GM21526 (cell line): Measurements from ENCODE around the gene FOXO1.

Experiments
- ATAC-seq: cut with Tn5 transposase; IDR thresholded peaks from one replicate; pipeline ENCODE4 v1.9.1; 2021; ENCODE audit warnings: moderate library complexity; ENCODE audit not compliant: unreplicated experiment, low FRiP score

FOXO1 gene

DNA sequence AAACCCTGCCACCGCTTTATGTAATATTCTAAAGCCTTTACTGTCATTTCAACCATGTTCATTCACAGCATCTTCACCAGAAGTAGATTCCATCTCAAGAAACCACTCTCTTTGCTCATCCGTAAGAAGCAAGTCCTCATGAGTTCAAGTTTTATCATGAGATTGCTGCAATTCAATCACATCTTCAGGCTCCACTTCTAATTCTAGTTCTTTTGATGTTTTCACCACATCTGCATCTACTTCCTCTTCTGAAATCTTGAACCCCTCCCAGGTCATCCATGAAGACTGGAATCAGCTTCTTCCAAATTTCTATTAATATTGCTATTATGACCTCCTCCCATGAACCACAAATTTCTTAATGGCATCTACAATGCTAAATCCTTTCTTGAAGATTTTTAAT lies 83.9 kb downstream of the FOXO1 start:
- no peak for ATAC-seq

DNA sequence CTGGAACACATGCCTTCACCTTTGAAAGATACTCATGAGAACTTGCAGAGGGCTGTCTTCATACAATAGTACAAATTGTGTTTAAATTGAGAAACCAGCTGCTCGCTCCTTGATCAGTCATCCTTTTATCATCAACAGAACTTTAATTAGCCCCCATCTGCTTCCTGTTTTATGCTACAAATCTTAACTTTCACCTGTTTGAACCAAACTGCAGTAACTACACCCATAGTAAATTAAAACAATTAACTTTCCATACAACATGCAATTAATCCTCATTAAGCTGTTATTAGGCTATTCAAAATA lies 85.2 kb downstream of the FOXO1 start:
- ATAC-seq = no peak

DNA sequence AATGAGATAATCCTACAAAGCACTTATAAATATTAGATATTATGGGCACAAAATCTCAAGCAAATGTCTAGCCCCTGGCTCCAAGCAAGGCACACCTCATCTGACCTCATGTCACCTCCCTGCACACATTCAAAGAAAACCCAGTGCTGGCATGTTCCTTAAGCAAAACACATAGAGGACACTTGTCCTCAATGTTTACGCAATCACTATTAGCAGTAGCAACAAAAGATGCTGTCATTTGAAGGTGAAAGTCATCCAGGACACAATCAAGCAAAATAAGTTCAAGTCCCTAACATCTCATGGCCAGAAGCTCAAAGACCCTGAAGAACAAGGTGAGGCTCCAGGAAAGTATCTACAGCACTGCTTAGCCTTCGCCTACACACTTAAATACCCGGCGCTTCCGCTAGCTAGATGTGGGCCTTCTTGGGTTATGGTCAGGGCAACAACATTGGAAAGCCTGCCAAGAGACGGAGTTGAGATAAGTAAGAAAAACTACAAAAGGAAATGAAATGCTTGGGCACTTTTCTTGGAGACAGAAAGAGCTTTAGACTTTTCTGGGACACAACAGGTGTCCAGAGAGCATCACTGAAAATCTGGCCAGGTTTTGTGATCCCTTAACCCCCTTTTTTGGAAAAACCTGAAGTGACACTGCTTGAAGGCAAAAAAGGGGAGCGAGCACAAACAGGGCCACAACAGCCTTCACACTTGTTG lies 85.7 kb downstream of the FOXO1 start:
- ATAC-seq = no peak

DNA sequence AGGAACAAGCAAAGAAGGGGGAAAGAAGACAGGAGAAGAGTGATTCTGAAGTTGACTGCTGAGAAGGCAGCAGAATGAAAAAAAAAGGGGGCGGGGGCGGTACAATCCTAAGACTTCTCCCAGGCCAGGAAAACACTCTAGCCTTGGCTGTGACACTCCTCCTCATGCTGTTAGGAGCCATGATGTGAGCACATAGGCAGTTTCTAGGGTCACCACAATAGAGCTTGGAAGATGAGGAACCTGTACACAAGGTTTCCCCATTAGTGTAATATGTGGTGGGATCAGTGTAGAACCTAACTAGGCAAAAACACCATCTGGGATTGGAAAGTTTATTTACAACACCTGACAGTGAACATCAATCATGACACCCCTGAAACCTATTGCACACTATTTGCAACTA lies 86.9 kb downstream of the FOXO1 start:
- no peak for ATAC-seq

DNA sequence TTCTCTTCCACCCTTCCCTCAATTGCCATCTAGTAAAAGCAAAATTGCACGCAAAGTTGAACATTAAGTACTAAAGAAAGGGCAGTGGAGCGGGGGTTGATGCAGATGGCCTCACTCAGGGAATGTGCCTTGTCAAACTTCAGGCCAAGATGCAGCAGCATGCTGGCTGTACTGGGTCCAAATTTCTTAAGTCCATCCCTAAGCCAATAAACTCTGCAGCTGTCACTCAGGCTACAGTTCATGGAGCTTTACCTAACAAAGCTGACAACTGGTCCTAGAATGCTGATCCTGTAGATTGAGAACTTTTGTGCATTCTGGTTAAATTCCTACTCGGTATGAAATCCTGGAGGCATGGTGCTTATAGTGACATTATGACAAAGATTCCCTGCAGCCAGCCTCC lies 88.4 kb downstream of the FOXO1 start:
- ATAC-seq = no peak

DNA sequence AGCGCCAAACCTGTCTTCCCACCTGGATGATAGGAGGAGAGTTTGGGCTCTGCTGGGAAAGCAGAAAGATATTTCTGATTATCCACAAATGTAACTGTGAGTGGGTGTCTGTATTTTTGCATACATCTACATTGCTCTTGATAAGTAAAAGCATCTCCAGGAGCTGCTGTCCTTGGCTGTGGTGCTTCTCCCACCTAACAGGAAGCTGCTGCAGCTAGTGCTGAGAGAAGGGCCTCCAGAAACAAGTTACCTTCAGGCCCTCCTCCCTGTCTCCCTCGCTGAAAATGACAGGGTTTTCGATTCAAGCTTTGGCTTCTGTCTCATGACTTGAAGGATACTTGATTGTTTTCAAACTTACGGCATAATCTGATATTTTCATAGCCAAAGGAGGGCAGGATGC lies 90.1 kb downstream of the FOXO1 start:
- ATAC-seq = no peak

DNA sequence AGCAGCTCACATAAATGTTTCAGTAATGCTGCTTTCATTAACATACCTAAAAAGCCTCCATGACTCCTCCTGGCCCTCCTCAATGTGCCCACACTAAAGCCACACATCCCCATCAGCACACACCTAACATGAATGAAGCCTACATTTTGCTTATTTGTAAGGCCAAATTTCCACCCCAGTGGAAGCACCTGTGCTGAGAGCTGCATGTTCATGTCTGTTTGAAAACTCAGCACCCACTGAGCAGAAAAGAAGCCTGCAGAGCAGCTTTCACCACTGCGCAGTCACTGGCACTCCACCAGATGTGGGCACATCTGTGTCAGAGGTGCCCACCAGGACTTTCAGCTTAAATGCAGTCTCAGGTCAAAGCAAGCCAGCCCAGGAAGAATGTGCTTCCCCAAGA lies 93.5 kb downstream of the FOXO1 start:
- ATAC-seq = no peak

DNA sequence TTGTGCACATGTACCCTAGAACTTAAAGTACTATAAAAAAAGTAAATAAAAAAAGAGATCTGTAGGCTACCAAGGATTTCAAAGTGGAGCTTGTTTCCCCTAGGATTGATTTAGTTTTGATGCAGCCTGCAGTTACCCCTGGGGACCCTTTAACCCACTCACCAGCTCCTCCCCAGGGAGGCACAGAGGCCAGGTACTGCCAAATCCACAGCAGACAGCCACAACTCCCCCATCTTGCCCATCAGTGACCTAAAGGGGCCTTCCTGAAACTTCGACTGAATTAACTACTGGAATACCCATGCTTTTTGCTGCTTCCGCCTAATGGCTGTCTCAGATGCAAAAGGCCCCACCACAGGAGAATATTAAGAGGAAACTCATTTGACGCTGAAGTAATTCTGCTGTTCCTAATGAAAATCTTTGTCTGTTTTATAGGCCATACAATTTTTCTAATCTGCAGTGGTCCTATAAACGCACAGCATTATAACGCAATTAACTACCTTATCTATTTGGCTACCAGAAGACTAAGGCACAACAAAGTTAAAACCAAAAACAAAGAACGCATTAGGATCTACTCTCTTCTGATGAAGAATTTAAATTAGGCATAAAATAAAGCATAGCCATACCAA lies 95.0 kb downstream of the FOXO1 start:
- no peak for ATAC-seq

DNA sequence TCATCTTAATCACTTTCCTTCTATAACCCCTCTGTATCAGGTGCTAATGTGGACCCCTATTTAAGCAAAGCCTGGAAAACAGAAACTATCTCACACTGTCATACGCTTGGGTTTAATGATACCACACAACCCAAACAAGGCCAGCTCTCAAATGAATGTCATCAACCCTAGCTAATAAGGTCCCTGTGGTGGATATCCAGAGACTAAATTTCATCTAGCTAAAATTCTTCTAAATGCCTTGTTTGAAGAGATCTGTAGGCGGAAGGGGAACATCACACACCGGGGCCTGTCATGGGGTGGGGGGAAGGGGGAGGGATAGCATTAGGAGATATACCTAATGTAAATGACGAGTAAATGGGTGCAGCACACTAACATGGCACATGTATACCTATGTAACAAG lies 95.5 kb downstream of the FOXO1 start:
- ATAC-seq = no peak

DNA sequence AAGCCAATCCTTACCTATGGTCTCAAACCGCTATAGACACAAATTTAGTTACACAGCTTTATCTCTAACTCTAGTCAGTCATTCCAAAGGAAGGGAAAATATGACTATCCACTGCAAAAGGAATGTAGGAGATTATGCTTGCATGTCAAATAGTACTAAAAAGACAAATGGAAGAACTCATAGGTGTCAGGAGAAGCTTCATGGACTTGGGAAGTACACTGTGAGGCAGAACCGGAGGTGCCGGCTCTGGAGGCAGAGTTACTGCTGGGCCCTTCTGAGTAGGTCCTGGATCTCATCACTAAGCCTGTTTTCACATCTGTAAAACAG lies 97.5 kb downstream of the FOXO1 start:
- no peak for ATAC-seq

DNA sequence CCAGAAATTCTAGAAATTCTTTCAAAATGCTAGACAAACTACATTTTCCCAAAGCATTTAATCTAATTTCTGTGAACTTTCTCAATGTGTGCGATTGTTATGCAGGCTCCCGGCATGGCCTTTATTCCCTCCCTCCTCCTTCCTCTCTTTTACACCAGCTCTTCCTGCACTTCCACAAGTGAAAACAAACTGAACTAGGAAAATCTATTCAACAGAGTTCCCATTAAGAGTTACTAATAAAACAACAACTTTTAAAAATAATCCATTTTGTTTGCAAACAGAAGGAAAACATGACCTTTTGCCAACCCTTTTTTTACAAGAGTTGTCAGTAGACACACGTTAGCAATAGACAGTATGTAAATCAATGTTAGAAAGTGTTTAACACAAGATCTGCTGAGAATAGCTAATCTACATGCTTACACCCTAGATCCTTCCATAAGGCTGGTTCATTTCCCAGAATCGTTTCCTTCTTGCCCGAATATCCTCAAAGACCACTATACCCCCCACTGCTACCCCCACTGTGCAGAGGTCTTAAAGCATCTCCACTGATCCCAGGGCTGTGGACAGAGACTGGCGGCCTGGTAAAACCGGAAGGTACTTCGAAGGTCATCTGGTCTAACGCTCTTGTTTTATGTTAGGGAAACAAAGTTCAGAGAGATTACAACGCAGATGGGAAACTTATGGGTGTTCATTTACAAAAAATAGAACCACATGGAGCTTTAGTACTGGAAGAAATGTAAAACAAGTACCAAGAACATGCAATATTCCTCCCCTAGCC lies 98.0 kb downstream of the FOXO1 start:
- ATAC-seq = no peak

DNA sequence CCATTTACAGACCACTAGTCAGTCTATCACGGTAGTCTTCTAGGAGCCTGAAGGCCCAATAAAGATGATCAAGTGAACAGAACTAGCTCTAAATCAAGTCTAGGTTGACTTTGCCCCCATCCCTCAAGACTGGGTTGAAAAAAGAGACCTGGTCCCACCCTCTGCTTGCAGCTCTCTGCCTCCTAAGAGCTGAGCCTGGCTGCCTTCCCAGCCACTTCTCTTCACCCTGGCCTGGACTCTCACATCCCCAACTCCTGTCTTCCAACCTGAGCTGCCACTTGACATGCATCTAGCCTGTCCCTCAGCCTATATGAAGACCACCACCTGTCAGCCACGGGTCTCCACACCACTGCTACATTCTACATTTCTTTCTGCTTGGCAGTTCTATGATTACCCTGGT lies 99.6 kb downstream of the FOXO1 start:
- ATAC-seq = no peak

DNA sequence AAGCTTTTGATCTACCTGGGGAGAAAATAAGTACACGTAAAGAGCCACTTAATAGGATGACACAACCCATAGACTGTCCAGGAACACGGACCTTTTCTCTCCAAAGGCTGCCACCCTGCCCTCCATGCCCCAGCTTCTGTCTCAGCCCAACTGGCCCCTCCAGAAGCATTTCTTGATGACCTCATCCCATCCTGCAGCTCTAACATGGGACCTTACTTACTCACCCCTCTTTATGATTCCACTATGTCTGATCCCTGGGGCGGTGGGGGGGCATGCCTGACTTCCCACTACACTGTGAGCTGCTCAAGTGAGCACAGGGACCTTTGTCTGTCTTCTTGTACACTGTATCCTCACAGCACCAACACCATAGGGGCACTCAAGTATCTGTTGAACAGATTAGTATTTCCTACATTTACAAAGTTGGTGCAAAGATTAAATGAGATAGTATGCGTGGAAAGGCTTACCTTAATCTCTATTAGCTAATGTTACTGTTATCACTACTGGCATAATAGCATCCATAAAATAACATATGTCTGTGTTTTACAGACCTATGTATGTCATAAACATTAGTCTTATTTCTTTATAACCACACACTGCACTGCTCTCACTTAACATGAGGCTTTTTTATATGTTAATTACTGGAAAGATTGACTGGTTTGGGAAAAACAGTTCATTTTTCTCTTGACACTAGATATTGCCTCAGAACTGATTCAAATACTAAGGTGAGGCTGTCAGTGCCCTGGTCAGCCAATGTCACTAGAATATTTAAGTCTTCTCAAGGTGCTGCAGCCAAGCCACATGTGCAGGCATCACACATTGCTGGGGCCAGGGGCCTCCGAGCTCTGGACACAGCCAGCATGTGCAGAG lies 100.9 kb downstream of the FOXO1 start:
- no peak for ATAC-seq

DNA sequence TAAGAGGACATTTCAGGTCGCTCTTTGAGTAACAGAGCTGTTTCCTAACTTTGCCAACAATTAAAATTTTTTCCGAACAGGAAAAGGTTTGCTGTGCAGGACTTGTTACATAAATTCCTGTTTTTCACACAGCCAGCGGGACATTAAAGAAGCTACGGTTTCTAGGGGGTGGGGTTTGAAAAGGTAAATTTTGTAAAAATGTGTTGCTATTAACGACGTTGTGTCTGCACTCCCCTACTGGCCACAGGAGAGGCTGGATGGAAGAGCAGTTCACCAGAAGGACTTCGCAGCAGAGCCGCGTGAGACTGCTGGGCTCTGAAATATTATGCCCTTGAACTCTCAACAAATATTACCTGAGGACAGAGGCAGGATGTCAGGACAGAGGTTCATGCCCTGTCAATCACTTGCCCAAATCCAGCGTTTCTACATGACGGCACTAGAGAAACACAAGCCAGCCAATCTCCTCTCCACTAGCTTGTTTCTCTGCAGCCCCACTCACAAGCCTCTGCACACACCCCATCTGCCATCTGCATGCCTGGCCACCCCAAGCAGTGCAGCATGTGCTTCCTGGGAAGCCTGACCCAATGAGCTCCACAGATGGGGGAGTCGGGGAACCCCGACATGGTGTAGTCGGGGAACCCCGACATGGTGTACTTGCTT lies 102.0 kb downstream of the FOXO1 start:
- no peak for ATAC-seq

DNA sequence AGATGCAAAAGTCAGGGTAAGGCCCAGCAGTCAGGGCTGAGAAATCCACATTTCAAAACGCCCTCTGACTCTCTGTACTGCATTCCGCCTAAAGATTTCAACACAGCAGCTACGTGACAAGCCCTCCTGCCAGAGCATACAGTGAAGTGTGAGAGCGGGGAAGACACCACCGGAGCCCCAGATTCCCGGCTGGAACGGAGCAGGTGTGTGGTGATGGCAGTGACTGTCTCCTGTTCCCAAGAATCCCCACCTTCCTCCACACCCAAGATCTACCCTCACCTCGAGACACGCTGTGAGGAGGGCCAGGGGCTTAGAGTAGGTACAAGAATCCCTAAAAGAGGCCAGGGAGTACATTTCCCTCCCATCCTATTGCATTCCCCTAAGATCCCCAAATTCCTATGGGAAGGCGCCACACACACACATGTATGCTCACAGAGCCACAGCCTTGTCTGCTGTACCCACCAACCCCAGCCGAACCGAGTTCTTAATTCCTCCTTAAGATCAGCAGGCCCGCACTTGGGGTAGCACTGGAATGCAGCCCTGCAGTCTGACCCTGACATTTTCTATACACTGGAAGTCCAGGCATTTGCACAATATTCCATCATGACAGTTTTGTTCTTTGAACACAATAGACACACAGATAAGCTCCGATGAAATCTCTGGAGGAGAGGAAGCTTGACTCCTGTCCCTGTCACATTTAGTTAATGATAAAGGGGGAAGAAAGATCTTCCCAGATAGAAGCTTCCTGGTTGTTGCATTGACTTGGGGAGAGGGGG lies 102.9 kb downstream of the FOXO1 start:
- no peak for ATAC-seq

DNA sequence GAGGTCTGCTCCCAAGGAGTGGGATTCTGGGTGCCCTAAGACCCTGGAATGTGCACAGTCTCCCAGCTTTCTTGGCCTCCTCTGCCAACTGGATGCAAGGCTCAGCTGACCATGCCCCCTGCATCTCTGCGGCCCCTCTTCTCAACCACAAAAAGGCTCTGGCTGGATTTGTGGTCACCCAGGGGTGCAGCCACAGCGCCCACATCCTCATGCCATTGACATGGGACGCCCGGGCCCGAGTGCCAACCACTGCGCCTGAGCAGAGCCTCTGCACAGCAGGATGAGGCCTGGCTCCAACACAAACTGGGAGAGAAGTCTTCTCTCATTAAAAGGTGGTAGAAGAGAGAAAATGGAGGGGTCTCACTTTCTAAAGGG lies 103.5 kb downstream of the FOXO1 start:
- ATAC-seq = no peak

DNA sequence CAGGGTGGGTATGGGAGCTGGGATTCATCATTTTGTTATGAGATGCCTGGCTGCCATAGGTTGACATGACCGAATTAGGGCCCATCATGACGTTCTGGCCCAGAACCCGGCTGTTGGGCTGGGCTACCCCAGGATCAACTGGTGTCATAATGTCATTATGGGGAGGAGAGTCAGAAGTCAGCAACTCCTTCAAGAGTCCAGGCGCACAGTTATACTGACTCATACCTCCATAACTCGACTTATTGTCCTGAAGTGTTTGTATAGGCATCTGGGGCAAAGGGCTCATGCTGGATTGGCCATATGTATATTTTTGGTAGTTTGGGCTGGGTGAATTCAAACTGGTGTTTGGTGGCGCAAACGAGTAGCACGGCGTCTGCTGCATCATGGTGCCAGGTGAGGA lies 106.5 kb downstream of the FOXO1 start:
- no peak for ATAC-seq

DNA sequence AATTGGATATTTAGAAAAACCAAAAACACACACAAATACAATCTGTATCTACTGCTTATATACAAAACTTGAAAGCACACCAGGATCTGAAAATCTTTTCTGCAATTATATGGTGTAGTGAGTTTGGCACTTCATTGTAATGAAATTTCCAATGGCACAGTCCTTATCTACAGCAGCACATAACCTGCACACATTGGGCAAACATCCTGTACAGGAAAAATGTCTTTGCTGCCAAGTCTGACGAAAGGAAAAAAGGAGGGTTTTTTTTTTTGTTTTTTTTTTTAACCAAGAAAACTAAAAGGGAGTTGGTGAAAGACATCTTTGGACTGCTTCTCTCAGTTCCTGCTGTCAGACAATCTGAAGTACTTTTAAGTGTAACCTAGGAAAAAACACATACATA lies 107.8 kb downstream of the FOXO1 start:
- no peak for ATAC-seq

DNA sequence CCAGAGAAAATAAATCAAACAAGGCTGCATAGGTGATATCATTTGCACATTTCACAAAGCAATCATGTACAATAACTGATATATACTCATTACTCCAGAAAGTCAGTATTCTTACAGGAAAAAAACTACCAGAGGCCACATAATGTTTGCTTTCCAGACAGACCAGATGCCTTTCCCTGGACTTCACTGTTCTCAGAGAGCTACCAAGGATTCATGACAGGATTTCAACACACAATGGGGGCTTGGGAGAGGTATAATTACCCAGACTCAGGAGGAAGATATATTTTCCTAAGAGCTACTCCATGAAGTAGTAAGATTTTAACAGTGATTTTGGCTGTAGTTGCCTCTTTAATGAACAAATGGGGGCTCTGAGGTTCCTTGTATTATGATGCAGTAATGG lies 110.0 kb downstream of the FOXO1 start:
- no peak for ATAC-seq

DNA sequence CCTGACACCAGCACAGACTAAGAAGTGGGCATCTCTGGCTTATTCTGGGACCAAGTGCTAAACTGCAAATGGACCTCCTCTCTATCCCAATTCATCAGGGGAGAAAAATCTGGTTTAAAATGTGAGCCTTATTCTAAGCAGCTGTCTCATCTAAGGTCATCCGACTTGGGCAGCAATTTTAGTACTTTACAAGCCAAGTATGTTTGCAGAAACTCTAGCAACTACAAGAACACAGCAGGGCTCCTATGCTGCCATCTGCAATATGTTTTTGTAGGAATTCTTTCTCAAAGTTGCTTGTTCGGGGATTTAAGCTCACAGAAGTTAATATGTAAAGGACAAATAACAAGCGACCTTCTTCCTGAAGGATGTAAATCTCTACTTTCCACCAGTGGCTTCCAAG lies 113.1 kb downstream of the FOXO1 start:
- ATAC-seq = no peak
